GM23338 (cell line): ENCODE results near the gene SACM1L. TPM values are rescaled to one million over a fixed set of nuclear protein-coding genes. Genes with fewer than 3 reads are reported as not detected.

Experiments used
- ATAC-seq: fragments of 200-7000 bp; cut with Tn5 transposase; 3 replicates; pipeline ENCODE4 v1.9.1; 2020
- DNase-seq: peaks from one replicate; pipeline ENCODE4 v3.0.0-alpha.2; 2015; ENCODE audit warnings: low spot score
- H2AFZ ChIP-seq: fragments of 200-600 bp; sonication (generic); 2 replicates; pipeline ENCODE4 v1.8.0; 2016; ENCODE audit warnings: antibody characterized with exemption, mild to moderate bottlenecking, moderate library complexity
- H3F3A ChIP-seq: fragments of 200-600 bp; sonication (generic); replicated peaks from 2 replicates; pipeline ENCODE4 v1.8.0; 2017; ENCODE audit warnings: antibody characterized with exemption, mixed run types, low read depth
- H3K27ac ChIP-seq: fragments of 200-600 bp; sonication (generic); 2 replicates; pipeline ENCODE4 v1.6.1; 2016; ENCODE audit warnings: low read depth
- H3K27me3 ChIP-seq: fragments of 200-600 bp; sonication (generic); 2 replicates; pipeline ENCODE4 v1.8.0; 2016; ENCODE audit warnings: mild to moderate bottlenecking, mixed run types, moderate library complexity; ENCODE audit not compliant: insufficient read depth
- H3K36me3 ChIP-seq: fragments of 200-600 bp; sonication (generic); 2 replicates; pipeline ENCODE4 v1.8.0; 2016; ENCODE audit warnings: mild to moderate bottlenecking; ENCODE audit not compliant: insufficient read depth
- H3K4me1 ChIP-seq: fragments of 200-600 bp; sonication (generic); 2 replicates; pipeline ENCODE4 v1.8.0; 2016; ENCODE audit warnings: mild to moderate bottlenecking, moderate library complexity; ENCODE audit not compliant: insufficient read depth
- H3K4me2 ChIP-seq: fragments of 200-600 bp; sonication (generic); 2 replicates; pipeline ENCODE4 v1.7.1; 2017; ENCODE audit warnings: mixed run types
- H3K4me3 ChIP-seq: fragments of 200-600 bp; sonication (generic); 2 replicates; pipeline ENCODE4 v1.6.1; 2016; ENCODE audit warnings: mixed run types
- H3K79me2 ChIP-seq: fragments of 200-600 bp; sonication (generic); replicated peaks from 2 replicates; pipeline ENCODE4 v1.8.0; 2017; ENCODE audit warnings: mild to moderate bottlenecking; ENCODE audit not compliant: insufficient read depth
- H3K9me2 ChIP-seq: fragments of 200-600 bp; sonication (generic); 2 replicates; pipeline ENCODE4 v1.8.0; 2017; ENCODE audit not compliant: insufficient read depth
- H4K20me1 ChIP-seq: fragments of 200-600 bp; sonication (generic); replicated peaks from 2 replicates; pipeline ENCODE4 v1.8.0; 2017; ENCODE audit warnings: mild to moderate bottlenecking; ENCODE audit not compliant: insufficient read depth
- H3K27ac Mint-ChIP-seq: 2 replicates; pipeline ENCODE4 v1.8.0; 2020; ENCODE audit warnings: inconsistent platforms, mild to moderate bottlenecking, moderate library complexity, mixed read lengths
- H3K27me3 Mint-ChIP-seq: 3 replicates; pipeline ENCODE4 v1.8.0; 2022; ENCODE audit warnings: low read depth, mild to moderate bottlenecking, moderate library complexity, mixed read lengths, inconsistent platforms; ENCODE audit not compliant: insufficient read depth, poor library complexity
- H3K36me3 Mint-ChIP-seq: 3 replicates; pipeline ENCODE4 v1.8.0; 2021; ENCODE audit warnings: low read depth, mild to moderate bottlenecking, inconsistent platforms, moderate library complexity, mixed read lengths
- H3K4me1 Mint-ChIP-seq: 3 replicates; pipeline ENCODE4 v1.8.0; 2020; ENCODE audit warnings: mild to moderate bottlenecking, inconsistent platforms, mixed read lengths
- H3K4me3 Mint-ChIP-seq: 3 replicates; pipeline ENCODE4 v1.8.0; 2021; ENCODE audit warnings: moderate library complexity, mild to moderate bottlenecking, inconsistent platforms, mixed read lengths
- H3K9me3 Mint-ChIP-seq: 3 replicates; pipeline ENCODE4 v1.8.0; 2020; ENCODE audit warnings: moderate library complexity, mild to moderate bottlenecking, inconsistent platforms, mixed read lengths
- EZH2phosphoT487 ChIP-seq: fragments of 200-600 bp; sonication (generic); IDR thresholded peaks from one replicate; pipeline ENCODE4 v1.8.1; 2018; ENCODE audit warnings: antibody characterized with exemption; ENCODE audit not compliant: unreplicated experiment
- JUNB ChIP-seq: IDR thresholded peaks from one replicate; pipeline ENCODE4 v1.6.1; 2016; ENCODE audit warnings: antibody characterized with exemption; ENCODE audit not compliant: unreplicated experiment
- NANOG ChIP-seq: IDR thresholded peaks from 2 replicates; pipeline ENCODE4 v1.6.1; 2016; ENCODE audit warnings: antibody characterized with exemption, borderline replicate concordance
- REST ChIP-seq: IDR thresholded peaks from one replicate; pipeline ENCODE4 v1.6.1; 2018; ENCODE audit warnings: antibody characterized with exemption; ENCODE audit not compliant: unreplicated experiment
- ZNF331 ChIP-seq: fragments of 250-450 bp; sonication (Bioruptor Pico); IDR thresholded peaks from 2 replicates; pipeline ENCODE4 v1.5.0; 2020; ENCODE audit warnings: low read depth, mild to moderate bottlenecking, moderate library complexity
- polyA plus RNA-seq: library from polyadenylated mRNA; unstranded; fragments of >200 nt; fragmentation: Nextera tagmentation; extraction: Ambion mirVana; gene quantifications from 2 replicates; pipeline ENCODE4 v1.2.1, GENCODE V29; 2016
- total RNA-seq: library from RNA; depleted of rRNA; stranded (reverse); fragments of >200 nt; shearing (Covaris generic); gene quantifications from 2 replicates; pipeline ENCODE4 v1.2.3, GENCODE V29; 2014
- TF ChIP-seq, protein P1 (sequence below): IDR thresholded peaks from 2 replicates; pipeline ENCODE4 v1.6.1; 2016; ENCODE audit warnings: antibody characterized with exemption
- TF ChIP-seq, protein P2 (sequence below): fragments of 250-450 bp; sonication (Bioruptor Pico); IDR thresholded peaks from 2 replicates; pipeline ENCODE4 v1.5.0; 2020; ENCODE audit warnings: mild to moderate bottlenecking, moderate library complexity
- TF ChIP-seq, protein P3 (sequence below), 2 experiments: fragments of 200-600 bp in 1 of 2; sonication (generic) in 1 of 2; conservative IDR thresholded peaks; 2 replicates each; pipeline versions ENCODE4 v1.5.1 to v1.6.1; 2016 to 2017; ENCODE audit warnings: antibody characterized with exemption in 2 of 2, low read depth in 2 of 2, mild to moderate bottlenecking in 2 of 2, moderate library complexity in 1 of 2

Gene SACM1L
- total and polyA plus RNA-seq, 2 experiments from 2014 or later = 43.5 to 97.8 TPM

- Histone ChIP-seq H3K4me1 (peaks cover 5% of the 10 kb centered on the region), H3K9me2 (0 out of 2 replicates have a peak, but pooled peaks cover 6% of the 10 kb centered on the region), H3K4me3 (no peak overlapping the region), H3K79me2 (no peaks in the 10 kb centered on the region), H3K4me2 (no peak overlapping the region), H4K20me1 (no peaks in the 10 kb centered on the region), H2AFZ (no peak overlapping the region), H3K27ac (no peak overlapping the region), H3F3A (no peaks in the 10 kb centered on the region), H3K36me3 (no peaks in the 10 kb centered on the region), H3K27me3 (no peaks in the 10 kb centered on the region)
- Mint-ChIP-seq H3K27me3 (no peaks in the 10 kb centered on the region), H3K4me1 (peaks cover 5% of the 10 kb centered on the region), H3K27ac (no peak overlapping the region), H3K9me3 (peaks cover 22% of the 10 kb centered on the region; the same call in 2 of the 3 replicates), H3K4me3 (no peak overlapping the region), H3K36me3 (peaks cover 8% of the 10 kb centered on the region; the same call in 2 of the 3 replicates)
- ATAC-seq (no peak), DNase-seq (no peak)
- TF ChIP-seq, protein P1, sequence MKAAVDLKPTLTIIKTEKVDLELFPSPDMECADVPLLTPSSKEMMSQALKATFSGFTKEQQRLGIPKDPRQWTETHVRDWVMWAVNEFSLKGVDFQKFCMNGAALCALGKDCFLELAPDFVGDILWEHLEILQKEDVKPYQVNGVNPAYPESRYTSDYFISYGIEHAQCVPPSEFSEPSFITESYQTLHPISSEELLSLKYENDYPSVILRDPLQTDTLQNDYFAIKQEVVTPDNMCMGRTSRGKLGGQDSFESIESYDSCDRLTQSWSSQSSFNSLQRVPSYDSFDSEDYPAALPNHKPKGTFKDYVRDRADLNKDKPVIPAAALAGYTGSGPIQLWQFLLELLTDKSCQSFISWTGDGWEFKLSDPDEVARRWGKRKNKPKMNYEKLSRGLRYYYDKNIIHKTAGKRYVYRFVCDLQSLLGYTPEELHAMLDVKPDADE = no peak
- TF ChIP-seq NANOG (no peak), JUNB (no peak), ZNF331 (CRISPR knock-in tag) (no peak), EZH2phosphoT487 (no peak), REST (no peak)
- TF ChIP-seq, protein P2, sequence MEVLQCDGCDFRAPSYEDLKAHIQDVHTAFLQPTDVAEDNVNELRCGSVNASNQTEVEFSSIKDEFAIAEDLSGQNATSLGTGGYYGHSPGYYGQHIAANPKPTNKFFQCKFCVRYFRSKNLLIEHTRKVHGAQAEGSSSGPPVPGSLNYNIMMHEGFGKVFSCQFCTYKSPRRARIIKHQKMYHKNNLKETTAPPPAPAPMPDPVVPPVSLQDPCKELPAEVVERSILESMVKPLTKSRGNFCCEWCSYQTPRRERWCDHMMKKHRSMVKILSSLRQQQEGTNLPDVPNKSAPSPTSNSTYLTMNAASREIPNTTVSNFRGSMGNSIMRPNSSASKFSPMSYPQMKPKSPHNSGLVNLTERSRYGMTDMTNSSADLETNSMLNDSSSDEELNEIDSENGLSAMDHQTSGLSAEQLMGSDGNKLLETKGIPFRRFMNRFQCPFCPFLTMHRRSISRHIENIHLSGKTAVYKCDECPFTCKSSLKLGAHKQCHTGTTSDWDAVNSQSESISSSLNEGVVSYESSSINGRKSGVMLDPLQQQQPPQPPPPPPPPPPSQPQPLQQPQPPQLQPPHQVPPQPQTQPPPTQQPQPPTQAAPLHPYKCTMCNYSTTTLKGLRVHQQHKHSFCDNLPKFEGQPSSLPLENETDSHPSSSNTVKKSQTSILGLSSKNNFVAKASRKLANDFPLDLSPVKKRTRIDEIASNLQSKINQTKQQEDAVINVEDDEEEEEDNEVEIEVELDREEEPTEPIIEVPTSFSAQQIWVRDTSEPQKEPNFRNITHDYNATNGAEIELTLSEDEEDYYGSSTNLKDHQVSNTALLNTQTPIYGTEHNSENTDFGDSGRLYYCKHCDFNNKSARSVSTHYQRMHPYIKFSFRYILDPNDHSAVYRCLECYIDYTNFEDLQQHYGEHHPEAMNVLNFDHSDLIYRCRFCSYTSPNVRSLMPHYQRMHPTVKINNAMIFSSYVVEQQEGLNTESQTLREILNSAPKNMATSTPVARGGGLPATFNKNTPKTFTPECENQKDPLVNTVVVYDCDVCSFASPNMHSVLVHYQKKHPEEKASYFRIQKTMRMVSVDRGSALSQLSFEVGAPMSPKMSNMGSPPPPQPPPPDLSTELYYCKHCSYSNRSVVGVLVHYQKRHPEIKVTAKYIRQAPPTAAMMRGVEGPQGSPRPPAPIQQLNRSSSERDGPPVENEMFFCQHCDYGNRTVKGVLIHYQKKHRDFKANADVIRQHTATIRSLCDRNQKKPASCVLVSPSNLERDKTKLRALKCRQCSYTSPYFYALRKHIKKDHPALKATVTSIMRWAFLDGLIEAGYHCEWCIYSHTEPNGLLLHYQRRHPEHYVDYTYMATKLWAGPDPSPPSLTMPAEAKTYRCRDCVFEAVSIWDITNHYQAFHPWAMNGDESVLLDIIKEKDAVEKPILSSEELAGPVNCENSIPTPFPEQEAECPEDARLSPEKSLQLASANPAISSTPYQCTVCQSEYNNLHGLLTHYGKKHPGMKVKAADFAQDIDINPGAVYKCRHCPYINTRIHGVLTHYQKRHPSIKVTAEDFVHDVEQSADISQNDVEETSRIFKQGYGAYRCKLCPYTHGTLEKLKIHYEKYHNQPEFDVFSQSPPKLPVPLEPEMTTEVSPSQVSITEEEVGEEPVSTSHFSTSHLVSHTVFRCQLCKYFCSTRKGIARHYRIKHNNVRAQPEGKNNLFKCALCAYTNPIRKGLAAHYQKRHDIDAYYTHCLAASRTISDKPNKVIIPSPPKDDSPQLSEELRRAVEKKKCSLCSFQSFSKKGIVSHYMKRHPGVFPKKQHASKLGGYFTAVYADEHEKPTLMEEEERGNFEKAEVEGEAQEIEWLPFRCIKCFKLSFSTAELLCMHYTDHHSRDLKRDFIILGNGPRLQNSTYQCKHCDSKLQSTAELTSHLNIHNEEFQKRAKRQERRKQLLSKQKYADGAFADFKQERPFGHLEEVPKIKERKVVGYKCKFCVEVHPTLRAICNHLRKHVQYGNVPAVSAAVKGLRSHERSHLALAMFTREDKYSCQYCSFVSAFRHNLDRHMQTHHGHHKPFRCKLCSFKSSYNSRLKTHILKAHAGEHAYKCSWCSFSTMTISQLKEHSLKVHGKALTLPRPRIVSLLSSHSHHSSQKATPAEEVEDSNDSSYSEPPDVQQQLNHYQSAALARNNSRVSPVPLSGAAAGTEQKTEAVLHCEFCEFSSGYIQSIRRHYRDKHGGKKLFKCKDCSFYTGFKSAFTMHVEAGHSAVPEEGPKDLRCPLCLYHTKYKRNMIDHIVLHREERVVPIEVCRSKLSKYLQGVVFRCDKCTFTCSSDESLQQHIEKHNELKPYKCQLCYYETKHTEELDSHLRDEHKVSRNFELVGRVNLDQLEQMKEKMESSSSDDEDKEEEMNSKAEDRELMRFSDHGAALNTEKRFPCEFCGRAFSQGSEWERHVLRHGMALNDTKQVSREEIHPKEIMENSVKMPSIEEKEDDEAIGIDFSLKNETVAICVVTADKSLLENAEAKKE = no peak
- TF ChIP-seq, protein P3, sequence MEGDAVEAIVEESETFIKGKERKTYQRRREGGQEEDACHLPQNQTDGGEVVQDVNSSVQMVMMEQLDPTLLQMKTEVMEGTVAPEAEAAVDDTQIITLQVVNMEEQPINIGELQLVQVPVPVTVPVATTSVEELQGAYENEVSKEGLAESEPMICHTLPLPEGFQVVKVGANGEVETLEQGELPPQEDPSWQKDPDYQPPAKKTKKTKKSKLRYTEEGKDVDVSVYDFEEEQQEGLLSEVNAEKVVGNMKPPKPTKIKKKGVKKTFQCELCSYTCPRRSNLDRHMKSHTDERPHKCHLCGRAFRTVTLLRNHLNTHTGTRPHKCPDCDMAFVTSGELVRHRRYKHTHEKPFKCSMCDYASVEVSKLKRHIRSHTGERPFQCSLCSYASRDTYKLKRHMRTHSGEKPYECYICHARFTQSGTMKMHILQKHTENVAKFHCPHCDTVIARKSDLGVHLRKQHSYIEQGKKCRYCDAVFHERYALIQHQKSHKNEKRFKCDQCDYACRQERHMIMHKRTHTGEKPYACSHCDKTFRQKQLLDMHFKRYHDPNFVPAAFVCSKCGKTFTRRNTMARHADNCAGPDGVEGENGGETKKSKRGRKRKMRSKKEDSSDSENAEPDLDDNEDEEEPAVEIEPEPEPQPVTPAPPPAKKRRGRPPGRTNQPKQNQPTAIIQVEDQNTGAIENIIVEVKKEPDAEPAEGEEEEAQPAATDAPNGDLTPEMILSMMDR (conservative IDR thresholded peaks at IDR 0.05; ENCODE audit: low read depth in 2 of 2) = no peak
Measured at GRCh38 chr3:45787551-45787950, 98.4 kb downstream of the SACM1L start.
